Sigmoid colon (tissue), 7 donors: ENCODE data around the gene MYCN. TPM values are rescaled to one million over a fixed set of nuclear protein-coding genes. Genes with fewer than 3 reads are reported as not detected.
"Not testable (repeated sequence)": the region's sequence is repeated elsewhere in the genome, so short reads cannot be mapped to it uniquely, and the experiment has no call there.

ENCODE experiments used
- DNase-seq: peaks from one replicate; pipeline ENCODE4 v3.0.0-alpha.2; 2019
- H3K27ac ChIP-seq, 4 donors: fragments of 200-600 bp; sonication (generic); one replicate each; pipeline ENCODE4 v1.5.1; 2016 to 2019; ENCODE audit warnings: mild to moderate bottlenecking in 1 of 4
- H3K27me3 ChIP-seq, 3 donors: fragments of 200-600 bp; sonication (generic); one replicate each; pipeline ENCODE4 v1.5.1; 2019; ENCODE audit warnings: mild to moderate bottlenecking in 1 of 3
- H3K36me3 ChIP-seq, 4 donors: fragments of 200-600 bp; sonication (generic); one replicate each; pipeline ENCODE4 v1.5.1; 2016 to 2019
- H3K4me1 ChIP-seq, 4 donors: fragments of 200-600 bp; sonication (generic); one replicate each; pipeline ENCODE4 v1.5.1; 2017 to 2019
- H3K4me3 ChIP-seq, 4 donors: fragments of 200-600 bp; sonication (generic); one replicate each; pipeline ENCODE4 v1.5.1; 2017 to 2019; ENCODE audit warnings: mild to moderate bottlenecking in 2 of 4, moderate library complexity in 1 of 4
- H3K9me3 ChIP-seq, 4 donors: fragments of 200-600 bp in 3 of 4; sonication (generic) in 3 of 4; one replicate each; pipeline versions ENCODE4 v1.5.1 to v1.6.1; 2013 to 2019
- EP300 ChIP-seq, 4 donors: sonication (generic); formaldehyde crosslinking; IDR thresholded peaks; one replicate each; pipeline ENCODE4 v1.6.1; 2017; ENCODE audit warnings: antibody characterized with exemption in 4 of 4
- POLR2A ChIP-seq, 2 donors: fragments of 450-650 bp; IDR thresholded peaks; one replicate each; pipeline ENCODE4 v1.6.1; 2016; ENCODE audit warnings: antibody characterized with exemption in 2 of 2, mild to moderate bottlenecking in 2 of 2, moderate library complexity in 2 of 2
- POLR2AphosphoS5 ChIP-seq, 4 donors: sonication (generic); formaldehyde crosslinking; IDR thresholded peaks; one replicate each; pipeline ENCODE4 v1.6.1; 2017; ENCODE audit warnings: antibody characterized with exemption in 4 of 4
- WGBS, 2 donors: extraction: QIAGEN DNeasy Blood & Tissue Kit; methylation state at CpG; one replicate each; pipeline ENCODE4 v1.1.7; 2013; 5-methylcytosine and 5-hydroxymethylcytosine counted together
- intact Hi-C: fragments of 100-400 bp; cut with DNase I; formaldehyde crosslinking; loops from one replicate; pipeline ENCODE4 v1.15.1; 2023
- polyA plus RNA-seq, 3 donors: library from polyadenylated mRNA; stranded (reverse); fragments of 200-250 nt; gene quantifications; one replicate each; pipeline ENCODE4 v1.2.3, GENCODE V29; 2013
- total RNA-seq, 4 donors: library from RNA; depleted of rRNA; stranded (reverse); fragments of >200 nt; gene quantifications; one replicate each; pipeline ENCODE4 v1.1.0, GENCODE V29; 2016
- TF ChIP-seq, protein P1 (sequence below), 4 experiments: fragments of 450-650 bp in 3 of 4; fragments of 200-600 bp in 1 of 4; IDR thresholded peaks; one replicate each; pipeline ENCODE4 v1.5.1; 2016 to 2019; ENCODE audit warnings: antibody characterized with exemption in 4 of 4, mild to moderate bottlenecking in 3 of 4, moderate library complexity in 2 of 4
- donor health status: healthy with polysubstance abuse.
- donor health status: Bipolar disorder and iron deficiency.
- donor health status: healthy.

The MYCN gene
- total and polyA plus RNA-seq, 7 donors, result 0.33 to 0.71 (median 0.55) TPM; not detected in 1

DNA sequence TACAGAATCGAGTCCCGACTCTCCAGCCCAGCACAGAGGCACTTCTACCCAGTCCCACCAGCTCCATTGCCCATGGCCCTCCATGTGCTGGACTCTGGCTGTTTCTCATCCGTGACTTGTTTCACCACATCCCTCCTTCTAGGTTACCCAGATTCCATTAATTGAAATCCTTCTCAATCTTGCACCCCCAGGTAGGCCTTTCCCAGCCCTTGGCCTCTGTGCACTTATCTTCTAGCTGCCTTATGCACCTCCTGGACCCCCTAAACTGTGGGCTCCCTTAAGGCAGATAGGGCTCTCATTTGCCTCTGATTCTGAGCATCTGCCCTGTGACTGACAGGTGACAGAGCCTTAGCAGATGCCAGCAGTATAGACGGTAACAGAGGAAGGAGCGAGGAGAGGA lies 9.2 kb downstream of the MYCN start:
- Histone ChIP-seq H3K4me1 (no peaks in the 10 kb centered on the region), H3K27me3 (no peaks in the 10 kb centered on the region), H3K4me3 (no peak overlapping the region), H3K27ac (no peak overlapping the region), H3K9me3 (no peaks in the 10 kb centered on the region), H3K36me3 (no peaks in the 10 kb centered on the region)
- 94 to 95% methylated on average over 5 of the region's 5 CpGs for WGBS, 2 donors
- intact Hi-C loops, result loop anchor here (10.0 kb wide), 1 partner anchor 555 kb away; no protein-coding TSS in a partner anchor
- DNase-seq, result no peak
- TF ChIP-seq POLR2A (IDR thresholded peaks at IDR 0.05) (no peak), EP300 (IDR thresholded peaks at IDR 0.05) (no peak), POLR2AphosphoS5 (IDR thresholded peaks at IDR 0.05) (no peak)
- TF ChIP-seq, protein P1, sequence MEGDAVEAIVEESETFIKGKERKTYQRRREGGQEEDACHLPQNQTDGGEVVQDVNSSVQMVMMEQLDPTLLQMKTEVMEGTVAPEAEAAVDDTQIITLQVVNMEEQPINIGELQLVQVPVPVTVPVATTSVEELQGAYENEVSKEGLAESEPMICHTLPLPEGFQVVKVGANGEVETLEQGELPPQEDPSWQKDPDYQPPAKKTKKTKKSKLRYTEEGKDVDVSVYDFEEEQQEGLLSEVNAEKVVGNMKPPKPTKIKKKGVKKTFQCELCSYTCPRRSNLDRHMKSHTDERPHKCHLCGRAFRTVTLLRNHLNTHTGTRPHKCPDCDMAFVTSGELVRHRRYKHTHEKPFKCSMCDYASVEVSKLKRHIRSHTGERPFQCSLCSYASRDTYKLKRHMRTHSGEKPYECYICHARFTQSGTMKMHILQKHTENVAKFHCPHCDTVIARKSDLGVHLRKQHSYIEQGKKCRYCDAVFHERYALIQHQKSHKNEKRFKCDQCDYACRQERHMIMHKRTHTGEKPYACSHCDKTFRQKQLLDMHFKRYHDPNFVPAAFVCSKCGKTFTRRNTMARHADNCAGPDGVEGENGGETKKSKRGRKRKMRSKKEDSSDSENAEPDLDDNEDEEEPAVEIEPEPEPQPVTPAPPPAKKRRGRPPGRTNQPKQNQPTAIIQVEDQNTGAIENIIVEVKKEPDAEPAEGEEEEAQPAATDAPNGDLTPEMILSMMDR (IDR thresholded peaks at IDR 0.05), result no peak

DNA sequence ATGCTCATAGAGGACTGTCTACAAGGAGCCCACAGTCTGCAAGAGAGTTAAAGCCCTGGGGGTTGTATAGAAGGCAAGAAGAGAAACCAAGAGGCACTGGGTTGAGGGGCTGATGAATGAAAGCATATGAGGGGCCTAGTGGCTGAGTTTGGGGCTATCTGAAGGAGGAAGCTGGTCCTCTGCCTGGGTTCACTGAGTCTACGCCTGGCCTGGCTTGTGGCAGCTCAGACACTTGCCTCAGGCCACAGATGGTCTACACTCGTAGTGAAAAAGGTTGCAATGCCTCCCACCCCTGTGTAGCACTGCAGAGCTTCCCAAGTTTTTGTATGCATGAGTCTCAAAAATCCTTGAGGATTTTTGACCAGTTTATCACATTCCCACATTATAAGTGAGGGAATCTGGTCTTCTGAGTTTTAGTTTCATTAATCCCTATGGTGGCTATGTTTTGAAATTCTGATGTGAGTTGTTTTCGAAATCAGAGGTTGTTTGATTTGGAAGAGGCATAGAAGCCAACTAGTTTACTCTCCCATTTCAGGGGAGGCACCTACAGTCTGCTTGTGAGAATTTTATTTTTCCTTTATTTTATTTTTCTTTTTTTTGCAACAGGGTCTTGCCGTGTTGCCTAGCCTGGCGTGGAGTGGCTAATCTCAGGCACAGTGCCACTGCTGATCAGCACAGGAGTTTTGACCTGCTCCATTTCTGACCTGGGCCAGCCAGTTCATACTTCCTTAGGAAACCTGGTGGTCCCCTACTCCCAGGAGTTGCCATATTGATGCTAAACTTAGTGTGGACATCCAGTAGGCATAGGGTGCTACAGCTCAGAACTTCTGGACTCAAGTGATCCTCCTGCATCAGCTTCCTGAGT lies 10.0 kb downstream of the MYCN start:
- 86 to 93% methylated on average over 5 of the region's 5 CpGs for WGBS, 2 donors
- no peak for DNase-seq
- H3K4me3 ChIP-seq, result no peak overlapping the region
- no peak overlapping the region for H3K27ac ChIP-seq
- H3K36me3 ChIP-seq, result no peaks in the 10 kb centered on the region
- H3K27me3 ChIP-seq, result no peaks in the 10 kb centered on the region
- H3K9me3 ChIP-seq, result no peaks in the 10 kb centered on the region
- H3K4me1 ChIP-seq, result no peaks in the 10 kb centered on the region
- TF ChIP-seq POLR2AphosphoS5 (IDR thresholded peaks at IDR 0.05) (no peak), EP300 (IDR thresholded peaks at IDR 0.05) (no peak), POLR2A (IDR thresholded peaks at IDR 0.05) (no peak)
- TF ChIP-seq, protein P1 (IDR thresholded peaks at IDR 0.05), result no peak
- intact Hi-C loops, result no loop called here

DNA sequence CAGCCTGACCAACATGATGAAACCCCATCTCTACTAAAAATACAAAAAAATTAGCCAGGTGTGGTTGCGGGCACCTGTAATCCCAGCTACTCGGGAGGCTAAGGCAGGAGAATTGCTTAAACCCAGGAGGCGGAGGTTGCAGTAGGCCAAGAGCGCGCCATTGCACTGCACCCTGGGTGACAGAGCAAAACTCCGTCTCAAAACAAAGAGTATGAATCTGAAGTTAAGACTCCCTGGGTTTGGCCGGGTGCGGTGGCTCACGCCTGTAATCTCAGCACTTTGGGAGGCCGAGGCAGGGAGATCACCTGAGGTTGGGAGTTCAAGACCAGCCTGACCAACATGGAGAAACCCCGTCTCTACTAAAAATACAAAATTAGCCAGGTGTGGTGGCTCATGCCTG lies 11.6 kb downstream of the MYCN start:
- intact Hi-C loops, H3K9me3 ChIP-seq, H3K27me3 ChIP-seq, DNase-seq, H3K4me3 ChIP-seq, H3K36me3 ChIP-seq, H3K27ac ChIP-seq, H3K4me1 ChIP-seq: not testable (repeated sequence)
- 97% methylated on average over 11 of the region's 11 CpGs for WGBS, 2 donors

DNA sequence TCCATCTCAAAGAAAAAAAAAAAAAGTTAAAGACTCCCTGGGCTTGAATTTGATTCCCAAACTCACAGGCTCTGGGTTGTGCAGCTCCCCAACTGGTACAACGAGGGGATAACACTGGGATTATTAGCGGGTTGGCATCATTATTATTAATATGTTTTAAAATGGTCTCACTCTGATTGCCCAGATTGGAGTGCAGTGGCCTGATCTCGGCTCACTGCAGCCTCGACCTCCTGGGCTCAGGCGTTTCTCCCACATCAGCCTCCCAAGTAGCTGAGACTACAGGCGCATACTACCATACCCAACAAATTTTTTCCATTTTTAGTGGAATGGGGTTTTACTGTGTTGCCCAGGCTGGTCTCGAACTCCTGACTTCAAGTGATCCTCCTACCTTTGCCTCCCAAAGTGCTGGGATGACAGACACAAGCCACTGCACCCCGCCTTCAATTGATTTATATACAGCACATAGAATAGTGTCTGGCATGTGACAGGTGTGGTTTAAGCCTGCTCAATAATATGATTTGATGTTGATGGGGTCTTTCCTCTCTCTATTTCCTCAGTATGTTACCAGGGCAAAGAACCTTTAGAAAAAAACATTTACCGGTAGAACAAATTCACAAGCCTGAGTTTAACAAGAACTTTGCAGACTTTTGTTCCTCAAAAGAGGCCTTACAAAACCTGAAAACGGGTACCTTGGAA lies 12.2 kb downstream of the MYCN start:
- Histone ChIP-seq H3K27ac (no peak overlapping the region), H3K27me3 (no peaks in the 10 kb centered on the region), H3K4me3 (no peak overlapping the region), H3K36me3 (no peaks in the 10 kb centered on the region), H3K4me1 (no peaks in the 10 kb centered on the region), H3K9me3 (no peaks in the 10 kb centered on the region)
- TF ChIP-seq EP300 (IDR thresholded peaks at IDR 0.05), result no peak
- TF ChIP-seq, protein P1 (IDR thresholded peaks at IDR 0.05), result no peak
- no peak for TF ChIP-seq POLR2AphosphoS5 (IDR thresholded peaks at IDR 0.05)
- no peak for TF ChIP-seq POLR2A (IDR thresholded peaks at IDR 0.05)
- DNase-seq, result no peak
- intact Hi-C loops, result no loop called here
- WGBS, 2 donors, result 92% methylated on average over 10 of the region's 10 CpGs

DNA sequence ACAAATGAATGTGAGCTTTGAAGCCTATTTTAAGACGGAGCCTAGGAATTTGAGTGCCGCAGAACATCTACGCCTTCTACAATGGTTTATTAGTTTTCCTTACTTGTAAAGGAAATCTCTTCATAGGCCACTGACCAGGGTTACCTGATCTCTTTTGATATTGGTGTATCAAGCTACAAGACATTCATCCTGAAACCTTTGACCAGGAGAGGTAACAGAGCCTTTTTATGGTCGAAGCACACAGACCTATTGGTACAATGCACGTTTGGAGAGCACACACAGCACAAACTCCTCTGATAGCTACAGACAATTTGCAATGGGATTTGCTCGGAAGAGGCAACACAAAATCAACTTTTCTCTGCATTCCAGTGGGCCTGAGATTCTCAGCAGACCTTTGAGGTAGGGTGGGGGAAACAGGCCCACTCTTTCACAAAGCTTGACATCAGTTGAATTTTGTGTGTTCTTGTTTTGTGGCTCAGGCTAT lies 12.8 kb downstream of the MYCN start:
- no peak for TF ChIP-seq EP300 (IDR thresholded peaks at IDR 0.05)
- no peak for TF ChIP-seq POLR2AphosphoS5 (IDR thresholded peaks at IDR 0.05)
- TF ChIP-seq, protein P1 (IDR thresholded peaks at IDR 0.05), result no peak
- WGBS, 2 donors, result 68 to 86% methylated on average over 6 of the region's 6 CpGs
- H3K4me3 ChIP-seq, result no peak overlapping the region
- no peaks in the 10 kb centered on the region for H3K9me3 ChIP-seq
- H3K4me1 ChIP-seq, result no peaks in the 10 kb centered on the region
- no peak overlapping the region for H3K27ac ChIP-seq
- no peaks in the 10 kb centered on the region for H3K27me3 ChIP-seq
- no peak for DNase-seq
- intact Hi-C loops, result no loop called here
- H3K36me3 ChIP-seq, result no peaks in the 10 kb centered on the region
